ENCODE measurements around the gene MS4A3. TPM values are rescaled to one million over a fixed set of nuclear protein-coding genes. Genes with fewer than 3 reads are reported as not detected.
A peak's percentile ranks its signal among the peaks of the same experiment; 100 is the strongest.

Gene MS4A3
- total and polyA plus RNA-seq, 3 donors from 2014 or later, result 0.63 to 1.7 (median 1.2) TPM

GRCh38 chr11:60078745-60079144, 22.3 kb downstream of the MS4A3 start:
- TF ChIP-seq, protein P1, sequence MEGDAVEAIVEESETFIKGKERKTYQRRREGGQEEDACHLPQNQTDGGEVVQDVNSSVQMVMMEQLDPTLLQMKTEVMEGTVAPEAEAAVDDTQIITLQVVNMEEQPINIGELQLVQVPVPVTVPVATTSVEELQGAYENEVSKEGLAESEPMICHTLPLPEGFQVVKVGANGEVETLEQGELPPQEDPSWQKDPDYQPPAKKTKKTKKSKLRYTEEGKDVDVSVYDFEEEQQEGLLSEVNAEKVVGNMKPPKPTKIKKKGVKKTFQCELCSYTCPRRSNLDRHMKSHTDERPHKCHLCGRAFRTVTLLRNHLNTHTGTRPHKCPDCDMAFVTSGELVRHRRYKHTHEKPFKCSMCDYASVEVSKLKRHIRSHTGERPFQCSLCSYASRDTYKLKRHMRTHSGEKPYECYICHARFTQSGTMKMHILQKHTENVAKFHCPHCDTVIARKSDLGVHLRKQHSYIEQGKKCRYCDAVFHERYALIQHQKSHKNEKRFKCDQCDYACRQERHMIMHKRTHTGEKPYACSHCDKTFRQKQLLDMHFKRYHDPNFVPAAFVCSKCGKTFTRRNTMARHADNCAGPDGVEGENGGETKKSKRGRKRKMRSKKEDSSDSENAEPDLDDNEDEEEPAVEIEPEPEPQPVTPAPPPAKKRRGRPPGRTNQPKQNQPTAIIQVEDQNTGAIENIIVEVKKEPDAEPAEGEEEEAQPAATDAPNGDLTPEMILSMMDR (IDR thresholded peaks at IDR 0.05), result no peak
- H3K27ac ChIP-seq, result no peak overlapping the region
- no peaks in the 10 kb centered on the region for H3K27me3 ChIP-seq
- intact Hi-C loops (cut with DNase I; ENCODE audit: low total_unique reads), result no loop called here
- no peak for DNase-seq
- WGBS, 2 donors, result 84 to 85% methylated on average over 4 of the region's 4 CpGs
- no peaks in the 10 kb centered on the region for H3K36me3 ChIP-seq (ENCODE audit: low read depth, missing control alignments)
- no peak overlapping the region for H3K4me3 ChIP-seq
- H3K9me3 ChIP-seq, result no peaks in the 10 kb centered on the region
- no peaks in the 10 kb centered on the region for H3K4me1 ChIP-seq

GRCh38 chr11:60080535-60080934, 24.1 kb downstream of the MS4A3 start:
- no peak overlapping the region for H3K27ac ChIP-seq
- 73 to 88% methylated on average over 3 of the region's 3 CpGs for WGBS, 2 donors
- intact Hi-C loops (cut with DNase I; ENCODE audit: low total_unique reads), result no loop called here

DNA sequence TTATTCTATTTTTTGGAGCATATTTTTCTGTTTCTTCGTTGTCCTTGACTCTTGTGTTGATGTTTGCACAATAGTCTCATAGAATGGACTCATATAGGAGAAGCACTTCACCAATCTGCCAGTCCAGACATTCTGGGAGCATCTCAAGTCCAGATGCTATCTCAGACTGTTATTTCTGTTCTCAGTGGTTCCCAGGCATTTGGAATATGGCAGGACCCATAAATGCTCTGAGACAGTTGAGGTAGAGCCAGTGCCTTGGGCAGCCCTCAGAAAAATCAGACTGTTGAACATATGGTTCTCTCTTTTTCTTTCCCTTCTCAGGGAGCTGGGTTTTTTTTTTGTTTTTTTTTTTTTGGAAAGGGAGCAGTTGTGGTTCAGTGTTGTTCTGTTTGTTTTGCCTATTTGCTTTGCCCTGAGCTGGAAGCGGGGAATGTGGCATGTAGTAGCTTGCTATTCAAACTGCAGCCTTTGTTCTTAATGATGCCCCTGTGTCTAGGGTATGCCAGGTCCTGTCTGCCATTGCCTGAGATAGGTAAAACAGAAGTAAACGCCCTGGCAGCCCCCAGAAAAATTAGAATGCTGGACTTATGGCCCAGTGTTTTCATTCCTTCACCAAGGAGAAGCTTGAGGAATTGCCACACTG, 28.3 kb downstream of the MS4A3 start:
- H3K36me3 ChIP-seq (ENCODE audit: low read depth, missing control alignments), result no peaks in the 10 kb centered on the region
- no peak overlapping the region for H3K4me3 ChIP-seq
- no peak overlapping the region for H3K27ac ChIP-seq
- no peaks in the 10 kb centered on the region for H3K27me3 ChIP-seq
- 84 to 89% methylated on average over 3 of the region's 3 CpGs for WGBS, 2 donors
- intact Hi-C loops (cut with DNase I; ENCODE audit: low total_unique reads), result no loop called here
- no peak for DNase-seq
- TF ChIP-seq, protein P1 (IDR thresholded peaks at IDR 0.05), result no peak
- H3K4me1 ChIP-seq, result no peaks in the 10 kb centered on the region
- no peaks in the 10 kb centered on the region for H3K9me3 ChIP-seq

More at GRCh38 chr11:60080535-60080934, 24.1 kb downstream of the MS4A3 start:
- Histone ChIP-seq H3K27me3 (no peaks in the 10 kb centered on the region), H3K9me3 (no peaks in the 10 kb centered on the region), H3K4me3 (no peak overlapping the region), H3K36me3 (ENCODE audit: low read depth, missing control alignments) (no peaks in the 10 kb centered on the region), H3K4me1 (no peaks in the 10 kb centered on the region)
- no peak for TF ChIP-seq POLR2A (IDR thresholded peaks at IDR 0.05)
- TF ChIP-seq, protein P1 (IDR thresholded peaks at IDR 0.05), result no peak
- DNase-seq, result no peak

DNA sequence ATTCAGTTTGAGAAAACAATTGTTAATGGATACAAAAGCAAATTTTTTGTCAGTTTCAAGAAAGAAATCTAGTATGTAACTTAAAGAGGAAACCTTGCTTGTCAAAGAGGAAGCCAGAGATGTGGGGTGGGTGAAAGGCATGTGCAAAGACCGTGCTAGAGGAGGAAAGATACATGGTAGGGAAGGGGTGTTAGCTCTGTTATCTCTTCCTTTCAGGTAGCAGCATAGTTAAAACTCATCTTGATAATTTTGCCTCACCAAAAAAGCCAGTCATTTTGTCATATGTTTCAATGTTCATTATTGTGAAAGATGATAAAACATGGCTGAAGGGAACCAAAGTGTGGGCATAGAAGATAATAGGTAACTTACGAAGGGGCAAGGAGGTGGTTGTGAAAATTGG, 29.4 kb downstream of the MS4A3 start:
- Histone ChIP-seq H3K9me3 (no peaks in the 10 kb centered on the region), H3K36me3 (ENCODE audit: low read depth, missing control alignments) (no peaks in the 10 kb centered on the region), H3K27ac (no peak overlapping the region), H3K27me3 (no peaks in the 10 kb centered on the region), H3K4me1 (no peaks in the 10 kb centered on the region), H3K4me3 (no peak overlapping the region)
- TF ChIP-seq, protein P1 (IDR thresholded peaks at IDR 0.05), result no peak
- no peak for TF ChIP-seq POLR2A (IDR thresholded peaks at IDR 0.05)
- DNase-seq, result no peak
- 78 to 90% methylated on average over 2 of the region's 2 CpGs for WGBS, 2 donors
- intact Hi-C loops (cut with DNase I; ENCODE audit: low total_unique reads), result no loop called here

DNA sequence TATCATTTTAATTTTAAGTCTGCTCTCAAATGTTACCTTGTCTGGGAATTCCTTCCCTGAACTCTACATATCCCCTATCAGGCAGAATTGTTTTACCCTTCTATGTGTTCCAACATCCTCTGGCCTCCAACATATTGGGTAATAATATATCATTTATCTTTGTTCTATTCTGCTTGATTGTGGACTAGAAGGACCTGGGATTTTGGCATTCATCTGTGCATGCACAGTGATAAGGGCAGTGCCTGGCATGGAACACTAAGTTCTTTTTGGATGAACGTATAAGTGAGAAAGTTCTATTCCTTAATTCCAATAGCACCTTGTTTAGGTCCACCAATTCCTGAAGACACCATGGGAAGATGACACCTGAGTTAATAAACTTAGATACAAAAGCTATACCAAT, 30.8 kb downstream of the MS4A3 start:
- Histone ChIP-seq H3K9me3 (no peaks in the 10 kb centered on the region), H3K27me3 (no peaks in the 10 kb centered on the region), H3K27ac (peak overlapping the region in 1 of 2 donors; percentile 28), H3K4me3 (no peak overlapping the region), H3K36me3 (ENCODE audit: low read depth, missing control alignments) (no peaks in the 10 kb centered on the region), H3K4me1 (peaks cover 4% of the 10 kb centered on the region)
- DNase-seq, result peak; percentile 34
- 41 to 42% methylated on average over 1 of the region's 1 CpG for WGBS, 2 donors
- TF ChIP-seq POLR2A (IDR thresholded peaks at IDR 0.05), result no peak
- TF ChIP-seq, protein P1 (IDR thresholded peaks at IDR 0.05), result no peak
- intact Hi-C loops (cut with DNase I; ENCODE audit: low total_unique reads), result no loop called here
